ENCODE measurements around the gene DCBLD1. TPM values are rescaled to one million over a fixed set of nuclear protein-coding genes. Genes with fewer than 3 reads are reported as not detected.

Gene DCBLD1
- total and polyA plus RNA-seq, 4 donors, result 10.0 to 38.1 (median 13.0) TPM

DNA sequence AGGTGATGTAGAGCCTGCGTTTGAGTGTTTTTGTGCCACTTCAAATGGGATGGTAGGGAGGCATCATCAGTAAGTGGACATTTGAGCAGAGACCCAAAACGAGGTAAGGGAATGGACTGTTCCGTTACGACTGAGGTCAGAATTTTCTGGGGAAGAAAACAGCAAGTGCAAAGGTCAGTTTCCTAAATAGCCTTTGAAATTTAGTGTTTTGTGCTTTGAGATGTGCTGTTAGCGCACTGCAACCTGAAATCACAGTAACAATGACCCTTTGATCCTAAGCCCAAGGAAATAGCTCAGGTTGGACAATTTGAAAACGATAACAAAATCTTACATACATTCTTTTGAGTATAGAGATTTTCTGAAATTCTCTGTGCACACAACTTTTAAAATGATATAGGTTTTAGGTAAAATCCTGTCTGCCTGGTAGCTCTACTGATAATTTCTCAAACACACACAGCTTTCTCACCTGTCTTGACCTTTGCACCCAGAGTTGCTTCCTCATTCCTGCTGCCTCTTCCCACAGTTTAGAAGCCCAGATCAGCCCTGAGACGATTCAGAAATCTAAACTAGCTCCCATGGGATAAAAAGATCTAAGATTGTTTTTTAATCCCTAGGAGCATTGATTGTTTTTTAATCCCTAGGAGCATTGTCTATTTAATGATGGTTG is 22.1 kb downstream of the DCBLD1 start:
- peaks cover 0 to 18% (median 8%) of the 10 kb centered on the region in 4 donors for H3K36me3 ChIP-seq (ENCODE audit: control insufficient read depth in 4 of 4, insufficient read depth in 4 of 4, low read length in 4 of 4)
- ATAC-seq (ENCODE audit: insufficient read depth, low FRiP score) (no peak), DNase-seq (no peak)
- no peak overlapping the region for H3K9ac ChIP-seq (ENCODE audit: insufficient read depth in 1 of 2, low read length in 2 of 2)
- H3K27me3 ChIP-seq (ENCODE audit: control insufficient read depth in 3 of 3, insufficient read depth in 3 of 3, low read length in 2 of 3), result no peaks in the 10 kb centered on the region
- TF ChIP-seq, protein P1, sequence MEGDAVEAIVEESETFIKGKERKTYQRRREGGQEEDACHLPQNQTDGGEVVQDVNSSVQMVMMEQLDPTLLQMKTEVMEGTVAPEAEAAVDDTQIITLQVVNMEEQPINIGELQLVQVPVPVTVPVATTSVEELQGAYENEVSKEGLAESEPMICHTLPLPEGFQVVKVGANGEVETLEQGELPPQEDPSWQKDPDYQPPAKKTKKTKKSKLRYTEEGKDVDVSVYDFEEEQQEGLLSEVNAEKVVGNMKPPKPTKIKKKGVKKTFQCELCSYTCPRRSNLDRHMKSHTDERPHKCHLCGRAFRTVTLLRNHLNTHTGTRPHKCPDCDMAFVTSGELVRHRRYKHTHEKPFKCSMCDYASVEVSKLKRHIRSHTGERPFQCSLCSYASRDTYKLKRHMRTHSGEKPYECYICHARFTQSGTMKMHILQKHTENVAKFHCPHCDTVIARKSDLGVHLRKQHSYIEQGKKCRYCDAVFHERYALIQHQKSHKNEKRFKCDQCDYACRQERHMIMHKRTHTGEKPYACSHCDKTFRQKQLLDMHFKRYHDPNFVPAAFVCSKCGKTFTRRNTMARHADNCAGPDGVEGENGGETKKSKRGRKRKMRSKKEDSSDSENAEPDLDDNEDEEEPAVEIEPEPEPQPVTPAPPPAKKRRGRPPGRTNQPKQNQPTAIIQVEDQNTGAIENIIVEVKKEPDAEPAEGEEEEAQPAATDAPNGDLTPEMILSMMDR (IDR thresholded peaks at IDR 0.05; ENCODE audit: control extremely low read depth, extremely low read depth), result no peak
- H3K27ac ChIP-seq (ENCODE audit: low read depth in 1 of 2, low read length in 1 of 2), result no peak overlapping the region
- no peak overlapping the region for H3K4me3 ChIP-seq
- 89 to 90% methylated on average over 7 of the region's 7 CpGs for WGBS, 2 donors
- H3K9me3 ChIP-seq (ENCODE audit: control insufficient read depth in 4 of 4, insufficient read depth in 3 of 4, low read length in 3 of 4), result no peaks in the 10 kb centered on the region
- peaks cover 0 to 37% (median 9%) of the 10 kb centered on the region in 5 donors for H3K4me1 ChIP-seq (ENCODE audit: control insufficient read depth in 5 of 5, insufficient read depth in 5 of 5, low read length in 5 of 5)

DNA sequence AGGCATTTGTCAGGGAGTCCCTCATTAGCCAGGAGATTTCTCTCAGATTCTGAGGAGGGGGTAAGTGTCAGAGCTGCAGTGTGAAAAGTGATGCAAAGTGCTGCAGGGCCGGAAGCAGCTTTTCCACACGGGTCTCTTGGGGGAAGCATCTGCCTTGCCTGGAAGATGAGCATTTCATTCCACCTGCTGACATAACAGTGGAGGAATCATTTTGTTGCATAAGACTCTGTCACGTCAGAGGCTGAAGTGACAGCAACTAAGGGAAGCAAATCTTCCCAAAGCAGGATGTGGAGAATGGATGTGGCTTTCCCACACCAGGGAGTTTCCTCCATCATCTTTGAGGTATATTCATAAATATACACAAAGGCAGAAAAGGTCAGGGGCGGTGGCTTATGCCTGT is 22.8 kb downstream of the DCBLD1 start:
- Histone ChIP-seq H3K27me3 (ENCODE audit: control insufficient read depth in 3 of 3, insufficient read depth in 3 of 3, low read length in 2 of 3) (no peaks in the 10 kb centered on the region), H3K4me1 (ENCODE audit: control insufficient read depth in 5 of 5, insufficient read depth in 5 of 5, low read length in 5 of 5) (peaks cover 0 to 37% (median 9%) of the 10 kb centered on the region in 5 donors), H3K36me3 (ENCODE audit: control insufficient read depth in 4 of 4, insufficient read depth in 4 of 4, low read length in 4 of 4) (peaks cover 0 to 18% (median 9%) of the 10 kb centered on the region in 4 donors), H3K27ac (ENCODE audit: low read depth in 1 of 2, low read length in 1 of 2) (peak overlapping the region in 1 of 2 donors; percentile 22), H3K4me3 (no peak overlapping the region), H3K9me3 (ENCODE audit: control insufficient read depth in 4 of 4, insufficient read depth in 3 of 4, low read length in 3 of 4) (no peaks in the 10 kb centered on the region), H3K9ac (ENCODE audit: insufficient read depth in 1 of 2, low read length in 2 of 2) (no peak overlapping the region)
- TF ChIP-seq, protein P1 (IDR thresholded peaks at IDR 0.05; ENCODE audit: control extremely low read depth, extremely low read depth), result no peak
- 62 to 68% methylated on average over 4 of the region's 4 CpGs for WGBS, 2 donors
- DNase-seq, result no peak
- no peak for ATAC-seq (ENCODE audit: insufficient read depth, low FRiP score)

DNA sequence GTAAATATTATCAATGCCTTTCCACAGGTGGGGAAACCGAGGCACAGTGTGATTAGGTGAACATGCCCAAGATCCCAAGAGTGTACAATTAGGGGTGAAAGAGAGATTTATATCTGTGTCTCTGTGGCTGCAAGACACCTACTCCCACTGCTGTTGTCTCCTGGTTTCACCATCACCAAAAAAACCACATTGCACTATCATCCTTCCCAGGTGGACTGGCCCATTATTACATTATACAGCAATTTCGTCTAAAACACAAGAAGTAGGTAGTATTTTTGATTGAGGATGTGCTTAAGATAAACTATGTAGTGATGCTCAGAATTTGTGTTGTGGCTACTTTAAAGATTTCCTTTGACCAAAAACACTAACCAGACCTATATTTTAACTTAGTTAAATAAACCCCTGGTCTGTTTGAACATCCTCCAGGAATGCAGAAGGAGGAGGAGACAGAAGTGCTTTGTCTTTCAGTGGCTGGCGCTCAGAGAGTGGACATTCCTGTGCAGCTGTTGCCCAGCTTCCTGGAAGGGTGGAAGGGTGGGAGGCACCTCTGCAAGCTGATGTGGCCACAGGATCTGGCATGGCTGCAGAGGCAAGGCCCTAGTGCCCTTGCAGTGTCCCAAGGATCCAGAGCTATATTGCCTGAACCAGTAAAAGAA is 23.8 kb downstream of the DCBLD1 start:
- ATAC-seq (ENCODE audit: insufficient read depth, low FRiP score), result no peak
- TF ChIP-seq, protein P1 (IDR thresholded peaks at IDR 0.05; ENCODE audit: control extremely low read depth, extremely low read depth), result no peak
- WGBS, 2 donors, result 68 to 75% methylated on average over 3 of the region's 3 CpGs
- DNase-seq, result peak in 2 of 3 donors; percentile 35 to 48
- no peaks in the 10 kb centered on the region for H3K27me3 ChIP-seq (ENCODE audit: control insufficient read depth in 3 of 3, insufficient read depth in 3 of 3, low read length in 2 of 3)
- H3K4me3 ChIP-seq, result no peak overlapping the region
- no peaks in the 10 kb centered on the region for H3K9me3 ChIP-seq (ENCODE audit: control insufficient read depth in 4 of 4, insufficient read depth in 3 of 4, low read length in 3 of 4)
- H3K4me1 ChIP-seq (ENCODE audit: control insufficient read depth in 5 of 5, insufficient read depth in 5 of 5, low read length in 5 of 5), result peaks cover 0 to 37% (median 7%) of the 10 kb centered on the region in 5 donors
- H3K27ac ChIP-seq (ENCODE audit: low read depth in 1 of 2, low read length in 1 of 2), result no peak overlapping the region
- H3K9ac ChIP-seq (ENCODE audit: insufficient read depth in 1 of 2, low read length in 2 of 2), result no peak overlapping the region
- H3K36me3 ChIP-seq (ENCODE audit: control insufficient read depth in 4 of 4, insufficient read depth in 4 of 4, low read length in 4 of 4), result peaks cover 0 to 18% (median 9%) of the 10 kb centered on the region in 4 donors

All from lung (tissue), 12 donors.